Fibroblast of lung (primary cell): Measurements from ENCODE around the gene CSN1S1.

Source experiments
- CTCF ChIP-seq, 2 donors: IDR thresholded peaks in 1 of 2; conservative IDR thresholded peaks in 1 of 2; 1 replicate in 1 of 2; 2 replicates in 1 of 2; pipeline ENCODE4 v1.5.1; 2011 to 2012; ENCODE audit warnings: low read length in 2 of 2, control low read depth in 1 of 2, inconsistent platforms in 1 of 2, low read depth in 1 of 2, mild to moderate bottlenecking in 1 of 2
- EZH2 ChIP-seq: IDR thresholded peaks from 2 replicates; pipeline ENCODE4 v1.5.1; 2012; ENCODE audit warnings: low read length, control low read depth, mild to moderate bottlenecking; ENCODE audit errors: missing control alignments

GRCh38 chr4:69974631-69975030 is 43.8 kb downstream of the CSN1S1 start:
- TF ChIP-seq CTCF (conservative IDR thresholded peaks at IDR 0.05 in 1 of 2, IDR thresholded peaks at IDR 0.05 in 1 of 2; ENCODE audit: low read depth in 1 of 2, low read length in 2 of 2) (no peak), EZH2 (no peak)
